Tibial nerve (tissue), 4 donors: Measurements from ENCODE around the gene ADIPOR2. TPM values are rescaled to one million over a fixed set of nuclear protein-coding genes. Genes with fewer than 3 reads are reported as not detected.

Source experiments
- DNase-seq, 2 donors: peaks; one replicate each; pipeline ENCODE4 v3.0.0-alpha.2; 2019; ENCODE audit warnings: low spot score in 2 of 2
- H3K27ac ChIP-seq, 4 donors: fragments of 200-600 bp; sonication (generic) in 3 of 4; one replicate each; pipeline ENCODE4 v1.5.1; 2017 to 2019; ENCODE audit warnings: mild to moderate bottlenecking in 1 of 4
- H3K27me3 ChIP-seq, 2 donors: fragments of 200-600 bp; sonication (generic) in 1 of 2; one replicate each; pipeline versions ENCODE4 v1.5.1 to v1.6.0; 2017 to 2019
- H3K36me3 ChIP-seq, 3 donors: fragments of 200-600 bp; sonication (generic); one replicate each; pipeline ENCODE4 v1.5.1; 2018 to 2019
- H3K4me1 ChIP-seq, 4 donors: fragments of 200-600 bp; sonication (generic) in 3 of 4; one replicate each; pipeline ENCODE4 v1.5.1; 2017 to 2019
- H3K4me3 ChIP-seq, 4 donors: fragments of 200-600 bp; sonication (generic) in 3 of 4; one replicate each; pipeline ENCODE4 v1.5.1; 2017 to 2019; ENCODE audit warnings: mild to moderate bottlenecking in 1 of 4, moderate library complexity in 1 of 4
- H3K9me3 ChIP-seq, 4 donors: fragments of 200-600 bp; sonication (generic) in 3 of 4; one replicate each; pipeline ENCODE4 v1.5.1; 2017 to 2019
- EP300 ChIP-seq, 2 donors: sonication (generic); formaldehyde crosslinking; IDR thresholded peaks; one replicate each; pipeline ENCODE4 v1.6.1; 2017; ENCODE audit warnings: antibody characterized with exemption in 2 of 2, mild to moderate bottlenecking in 1 of 2
- POLR2A ChIP-seq, 2 donors: fragments of 450-650 bp; IDR thresholded peaks; one replicate each; pipeline ENCODE4 v1.6.1; 2017; ENCODE audit warnings: antibody characterized with exemption in 2 of 2, mild to moderate bottlenecking in 2 of 2, moderate library complexity in 2 of 2
- WGBS, 2 donors: methylation state at CpG; one replicate each; pipeline ENCODE4 v1.1.5; 2018; 5-methylcytosine and 5-hydroxymethylcytosine counted together
- total RNA-seq, 4 donors: library from RNA; depleted of rRNA; stranded (reverse); fragments of >200 nt; gene quantifications; one replicate each; pipeline ENCODE4 v1.1.0, GENCODE V29; 2016
- TF ChIP-seq, protein P1 (sequence below), 5 experiments: fragments of 200-600 bp in 3 of 5; fragments of 450-650 bp in 2 of 5; sonication (generic) in 3 of 5; IDR thresholded peaks; one replicate each; pipeline ENCODE4 v1.5.1; 2016 to 2019; ENCODE audit warnings: antibody characterized with exemption in 5 of 5, mild to moderate bottlenecking in 3 of 5, moderate library complexity in 2 of 5

Gene ADIPOR2
- total RNA-seq, 4 donors from 2014 or later, result 66.6 to 123 (median 72.1) TPM

- H3K27ac ChIP-seq, result peak overlapping the region in 2 of 4 donors; percentile 46 to 86
- no peaks in the 10 kb centered on the region for H3K9me3 ChIP-seq
- no peak for DNase-seq
- 83 to 84% methylated on average over 9 to 10 of the region's 10 CpGs for WGBS, 2 donors
- peaks cover 0 to 39% (median 4%) of the 10 kb centered on the region in 4 donors for H3K4me1 ChIP-seq
- TF ChIP-seq POLR2A (IDR thresholded peaks at IDR 0.05) (no peak), EP300 (IDR thresholded peaks at IDR 0.05) (no peak)
- TF ChIP-seq, protein P1, sequence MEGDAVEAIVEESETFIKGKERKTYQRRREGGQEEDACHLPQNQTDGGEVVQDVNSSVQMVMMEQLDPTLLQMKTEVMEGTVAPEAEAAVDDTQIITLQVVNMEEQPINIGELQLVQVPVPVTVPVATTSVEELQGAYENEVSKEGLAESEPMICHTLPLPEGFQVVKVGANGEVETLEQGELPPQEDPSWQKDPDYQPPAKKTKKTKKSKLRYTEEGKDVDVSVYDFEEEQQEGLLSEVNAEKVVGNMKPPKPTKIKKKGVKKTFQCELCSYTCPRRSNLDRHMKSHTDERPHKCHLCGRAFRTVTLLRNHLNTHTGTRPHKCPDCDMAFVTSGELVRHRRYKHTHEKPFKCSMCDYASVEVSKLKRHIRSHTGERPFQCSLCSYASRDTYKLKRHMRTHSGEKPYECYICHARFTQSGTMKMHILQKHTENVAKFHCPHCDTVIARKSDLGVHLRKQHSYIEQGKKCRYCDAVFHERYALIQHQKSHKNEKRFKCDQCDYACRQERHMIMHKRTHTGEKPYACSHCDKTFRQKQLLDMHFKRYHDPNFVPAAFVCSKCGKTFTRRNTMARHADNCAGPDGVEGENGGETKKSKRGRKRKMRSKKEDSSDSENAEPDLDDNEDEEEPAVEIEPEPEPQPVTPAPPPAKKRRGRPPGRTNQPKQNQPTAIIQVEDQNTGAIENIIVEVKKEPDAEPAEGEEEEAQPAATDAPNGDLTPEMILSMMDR (IDR thresholded peaks at IDR 0.05), result no peak
- no peak overlapping the region for H3K4me3 ChIP-seq
- H3K27me3 ChIP-seq, result no peaks in the 10 kb centered on the region
- no peaks in the 10 kb centered on the region for H3K36me3 ChIP-seq
These were observed 120.0 kb downstream of the ADIPOR2 start for GRCh38 chr12:1810931-1811280.

GRCh38 chr12:1811281-1811947, 120.5 kb downstream of the ADIPOR2 start:
- Histone ChIP-seq H3K27me3 (no peaks in the 10 kb centered on the region), H3K36me3 (no peaks in the 10 kb centered on the region), H3K9me3 (no peaks in the 10 kb centered on the region), H3K4me3 (no peak overlapping the region), H3K4me1 (peaks cover 0 to 39% (median 4%) of the 10 kb centered on the region in 4 donors), H3K27ac (peak overlapping the region in 2 of 4 donors; percentile 46 to 86)
- TF ChIP-seq EP300 (IDR thresholded peaks at IDR 0.05), result no peak
- no peak for TF ChIP-seq POLR2A (IDR thresholded peaks at IDR 0.05)
- TF ChIP-seq, protein P1 (IDR thresholded peaks at IDR 0.05), result no peak
- no peak for DNase-seq
- 51 to 55% methylated on average over 26 to 27 of the region's 27 CpGs for WGBS, 2 donors

- no peaks in the 10 kb centered on the region for H3K9me3 ChIP-seq
- 72 to 75% methylated on average over 6 of the region's 6 CpGs for WGBS, 2 donors
- peak overlapping the region in 3 of 4 donors; percentile 46 to 86 (median 57) for H3K27ac ChIP-seq
- H3K27me3 ChIP-seq, result no peaks in the 10 kb centered on the region
- H3K36me3 ChIP-seq, result no peaks in the 10 kb centered on the region
- TF ChIP-seq EP300 (IDR thresholded peaks at IDR 0.05), result no peak
- no peak for TF ChIP-seq POLR2A (IDR thresholded peaks at IDR 0.05)
- TF ChIP-seq, protein P1 (IDR thresholded peaks at IDR 0.05), result no peak
- no peak for DNase-seq
- peaks cover 0 to 39% (median 4%) of the 10 kb centered on the region in 4 donors for H3K4me1 ChIP-seq
- H3K4me3 ChIP-seq, result no peak overlapping the region
These were observed 121.0 kb downstream of the ADIPOR2 start for GRCh38 chr12:1811948-1812291.

GRCh38 chr12:1812650-1813302, 121.9 kb downstream of the ADIPOR2 start:
- H3K27me3 ChIP-seq, result no peaks in the 10 kb centered on the region
- no peak overlapping the region for H3K4me3 ChIP-seq
- no peaks in the 10 kb centered on the region for H3K9me3 ChIP-seq
- peak in 1 of 2 donors; percentile 49 for DNase-seq
- no peaks in the 10 kb centered on the region for H3K36me3 ChIP-seq
- WGBS, 2 donors, result 43 to 54% methylated on average over 17 of the region's 17 CpGs
- H3K27ac ChIP-seq, result peak overlapping the region in 3 of 4 donors; percentile 46 to 86 (median 57)
- peak in 1 of 2 donors; percentile 22 for TF ChIP-seq POLR2A (IDR thresholded peaks at IDR 0.05)
- TF ChIP-seq, protein P1 (IDR thresholded peaks at IDR 0.05), result no peak
- peak in 1 of 2 donors; percentile 67 for TF ChIP-seq EP300 (IDR thresholded peaks at IDR 0.05)
- H3K4me1 ChIP-seq, result peaks cover 0 to 39% (median 4%) of the 10 kb centered on the region in 4 donors

DNA sequence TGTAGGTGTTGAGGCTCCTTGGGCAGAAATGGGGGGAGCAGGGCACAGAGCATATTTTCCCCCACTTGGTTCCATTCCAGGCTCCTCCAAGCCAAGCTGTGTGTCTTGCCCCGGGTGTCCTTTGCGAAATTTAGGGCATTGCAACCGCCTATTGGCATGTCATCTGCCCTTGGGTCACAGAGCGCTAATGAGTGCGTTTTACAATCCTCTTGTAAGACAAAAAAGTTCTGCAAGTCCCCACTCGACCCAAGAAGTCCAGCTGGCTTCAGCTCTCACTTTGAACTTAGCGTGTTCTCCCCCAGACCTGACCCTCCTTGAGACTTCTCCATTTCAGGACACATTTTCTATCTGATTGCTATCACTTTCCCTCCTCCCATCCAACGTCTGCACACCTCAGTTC, 123.4 kb downstream of the ADIPOR2 start:
- WGBS, 2 donors, result 68 to 74% methylated on average over 8 of the region's 8 CpGs
- peaks cover 0 to 39% (median 4%) of the 10 kb centered on the region in 4 donors for H3K4me1 ChIP-seq
- no peak for DNase-seq
- no peak overlapping the region for H3K4me3 ChIP-seq
- no peaks in the 10 kb centered on the region for H3K9me3 ChIP-seq
- H3K27me3 ChIP-seq, result peaks cover 0 to 3% of the 10 kb centered on the region in 2 donors
- TF ChIP-seq POLR2A (IDR thresholded peaks at IDR 0.05) (no peak), EP300 (IDR thresholded peaks at IDR 0.05) (no peak)
- TF ChIP-seq, protein P1 (IDR thresholded peaks at IDR 0.05), result no peak
- peak overlapping the region in 1 of 4 donors; percentile 46 for H3K27ac ChIP-seq
- H3K36me3 ChIP-seq, result no peaks in the 10 kb centered on the region
